Trophoblast cell (in vitro differentiated cells and primary cell): ENCODE results near the gene SMIM45.

Experiments
- DNase-seq, 2 donors: peaks; one replicate each; pipeline ENCODE4 v3.0.0-alpha.2; 2016
- H2AFZ ChIP-seq: 2 replicates; pipeline ENCODE4 v1.6.1; 2013; ENCODE audit warnings: low read length, moderate library complexity, mild to moderate bottlenecking; ENCODE audit not compliant: insufficient read depth, poor library complexity
- H2AK5ac ChIP-seq: 2 replicates; pipeline ENCODE4 v1.6.1; 2013; ENCODE audit warnings: mild to moderate bottlenecking, low read length
- H2BK120ac ChIP-seq: 2 replicates; pipeline ENCODE4 v1.6.1; 2013; ENCODE audit warnings: low read length, mild to moderate bottlenecking, moderate library complexity; ENCODE audit not compliant: insufficient read depth, poor library complexity
- H2BK12ac ChIP-seq: 2 replicates; pipeline ENCODE4 v1.6.1; 2013; ENCODE audit warnings: mild to moderate bottlenecking, low read length, moderate library complexity
- H2BK5ac ChIP-seq: 2 replicates; pipeline ENCODE4 v1.6.1; 2013; ENCODE audit warnings: low read length, low read depth, moderate library complexity, mild to moderate bottlenecking; ENCODE audit not compliant: poor library complexity
- H3K14ac ChIP-seq: 2 replicates; pipeline ENCODE4 v1.6.1; 2013; ENCODE audit warnings: mild to moderate bottlenecking, low read length
- H3K18ac ChIP-seq: 2 replicates; pipeline ENCODE4 v1.6.1; 2013; ENCODE audit warnings: mild to moderate bottlenecking, low read length
- H3K23ac ChIP-seq: 2 replicates; pipeline ENCODE4 v1.6.1; 2013; ENCODE audit warnings: low read length
- H3K27ac ChIP-seq: 2 replicates; pipeline ENCODE4 v1.5.1; 2013; ENCODE audit warnings: low read depth, mild to moderate bottlenecking, inconsistent platforms, low read length, moderate library complexity
- H3K27me3 ChIP-seq: 2 replicates; pipeline ENCODE4 v1.6.1; 2013; ENCODE audit warnings: inconsistent platforms, mild to moderate bottlenecking, low read length, moderate library complexity; ENCODE audit not compliant: insufficient read depth
- H3K36me3 ChIP-seq, 2 experiments: 1 replicate in 1 of 2; 2 replicates in 1 of 2; pipeline ENCODE4 v1.6.1; 2013; ENCODE audit warnings: low read length in 2 of 2, mild to moderate bottlenecking in 2 of 2, moderate library complexity in 1 of 2; ENCODE audit not compliant: insufficient read depth in 2 of 2, control insufficient read depth in 1 of 2
- H3K4ac ChIP-seq: 2 replicates; pipeline ENCODE4 v1.6.1; 2013; ENCODE audit warnings: low read depth, mild to moderate bottlenecking, low read length, moderate library complexity
- H3K4me1 ChIP-seq, 2 experiments: 1 replicate in 1 of 2; 2 replicates in 1 of 2; pipeline ENCODE4 v1.6.1; 2013; ENCODE audit warnings: low read length in 2 of 2, mild to moderate bottlenecking in 2 of 2, moderate library complexity in 1 of 2; ENCODE audit not compliant: insufficient read depth in 2 of 2, control insufficient read depth in 1 of 2
- H3K4me2 ChIP-seq: 2 replicates; pipeline ENCODE4 v1.6.1; 2013; ENCODE audit warnings: inconsistent platforms, mild to moderate bottlenecking, low read length, moderate library complexity
- H3K4me3 ChIP-seq: 2 replicates; pipeline ENCODE4 v1.5.1; 2013; ENCODE audit warnings: mild to moderate bottlenecking, low read depth, low read length, inconsistent platforms
- H3K79me1 ChIP-seq: one replicate; pipeline ENCODE4 v1.6.1; 2013; ENCODE audit warnings: low read length
- H3K79me2 ChIP-seq: 2 replicates; pipeline ENCODE4 v1.6.1; 2013; ENCODE audit warnings: low read length, mild to moderate bottlenecking; ENCODE audit not compliant: control insufficient read depth, insufficient read depth, poor library complexity
- H3K9ac ChIP-seq: 2 replicates; pipeline ENCODE4 v1.6.1; 2013; ENCODE audit warnings: mild to moderate bottlenecking, low read length
- H3K9me3 ChIP-seq: 2 replicates; pipeline ENCODE4 v1.6.1; 2013; ENCODE audit warnings: low read depth, mild to moderate bottlenecking, control low read depth, inconsistent platforms, low read length; ENCODE audit not compliant: insufficient read depth
- H4K12ac ChIP-seq: 2 replicates; pipeline ENCODE4 v1.6.1; 2013; ENCODE audit warnings: low read depth, mild to moderate bottlenecking, low read length, moderate library complexity
- H4K8ac ChIP-seq: 2 replicates; pipeline ENCODE4 v1.6.1; 2013; ENCODE audit warnings: low read depth, mild to moderate bottlenecking, low read length, moderate library complexity
- H4K91ac ChIP-seq: one replicate; pipeline ENCODE4 v1.6.1; 2013; ENCODE audit warnings: low read depth, mild to moderate bottlenecking, low read length, moderate library complexity
- WGBS: extraction: QIAGEN DNeasy Blood & Tissue Kit; methylation state at CpG from one replicate; pipeline ENCODE4 v1.1.7; 2013; ENCODE audit warnings: missing lambda C conversion rate; ENCODE audit not compliant: insufficient read length, insufficient coverage; ENCODE audit errors: extremely low coverage; 5-methylcytosine and 5-hydroxymethylcytosine counted together

SMIM45 gene

GRCh38 chr22:41935015-41935351 is 17.0 kb upstream of the SMIM45 start:
- Histone ChIP-seq H3K79me1 (no peaks in the 10 kb centered on the region), H3K4me2 (no peak overlapping the region), H4K91ac (no peak overlapping the region), H2AK5ac (no peak overlapping the region), H2AFZ (no peak overlapping the region), H3K27me3 (no peaks in the 10 kb centered on the region), H3K18ac (no peak overlapping the region), H4K12ac (no peak overlapping the region), H3K4me1 (no peaks in the 10 kb centered on the region), H3K9me3 (peaks cover 3% of the 10 kb centered on the region), H3K14ac (no peak overlapping the region), H3K4ac (no peak overlapping the region), H3K79me2 (no peaks in the 10 kb centered on the region), H4K8ac (no peak overlapping the region), H2BK12ac (no peak overlapping the region), H2BK120ac (no peak overlapping the region), H3K36me3 (peaks cover 9 to 12% of the 10 kb centered on the region in 2 experiments), H3K9ac (no peak overlapping the region), H3K27ac (no peak overlapping the region), H3K4me3 (no peak overlapping the region), H3K23ac (no peak overlapping the region), H2BK5ac (no peak overlapping the region)
- DNase-seq = no peak
- WGBS = no CpG with 5 or more reads among the region's 4 CpGs

GRCh38 chr22:41935509-41935908 is 16.4 kb upstream of the SMIM45 start:
- no CpG with 5 or more reads among the region's 9 CpGs for WGBS
- DNase-seq = no peak
- peaks cover 3% of the 10 kb centered on the region for H3K9me3 ChIP-seq
- H3K36me3 ChIP-seq = peaks cover 9 to 12% of the 10 kb centered on the region in 2 experiments
- no peak overlapping the region for H3K18ac ChIP-seq
- H3K4me3 ChIP-seq = no peak overlapping the region
- H2BK12ac ChIP-seq = no peak overlapping the region
- H3K27me3 ChIP-seq = no peaks in the 10 kb centered on the region
- no peak overlapping the region for H2BK5ac ChIP-seq
- no peak overlapping the region for H2AFZ ChIP-seq
- no peak overlapping the region for H2BK120ac ChIP-seq
- no peaks in the 10 kb centered on the region for H3K79me2 ChIP-seq
- no peak overlapping the region for H3K23ac ChIP-seq
- no peak overlapping the region for H4K8ac ChIP-seq
- H3K9ac ChIP-seq = no peak overlapping the region
- no peak overlapping the region for H3K27ac ChIP-seq
- no peaks in the 10 kb centered on the region for H3K79me1 ChIP-seq
- no peak overlapping the region for H2AK5ac ChIP-seq
- H3K4me2 ChIP-seq = no peak overlapping the region
- no peak overlapping the region for H4K12ac ChIP-seq
- H4K91ac ChIP-seq = no peak overlapping the region
- no peaks in the 10 kb centered on the region for H3K4me1 ChIP-seq
- H3K14ac ChIP-seq = no peak overlapping the region
- H3K4ac ChIP-seq = no peak overlapping the region

- H2AFZ ChIP-seq = no peak overlapping the region
- H4K12ac ChIP-seq = no peak overlapping the region
- no peak overlapping the region for H3K27ac ChIP-seq
- no peak overlapping the region for H2BK5ac ChIP-seq
- no peak overlapping the region for H2BK12ac ChIP-seq
- no peak overlapping the region for H3K4ac ChIP-seq
- no peaks in the 10 kb centered on the region for H3K27me3 ChIP-seq
- no peak overlapping the region for H3K9ac ChIP-seq
- no peaks in the 10 kb centered on the region for H3K79me2 ChIP-seq
- H3K18ac ChIP-seq = no peak overlapping the region
- H3K79me1 ChIP-seq = no peaks in the 10 kb centered on the region
- H3K4me2 ChIP-seq = no peak overlapping the region
- H4K8ac ChIP-seq = no peak overlapping the region
- H3K14ac ChIP-seq = no peak overlapping the region
- peaks cover 3% of the 10 kb centered on the region for H3K9me3 ChIP-seq
- H3K4me3 ChIP-seq = no peak overlapping the region
- no peaks in the 10 kb centered on the region for H3K4me1 ChIP-seq
- H3K36me3 ChIP-seq = peaks cover 13 to 15% of the 10 kb centered on the region in 2 experiments
- WGBS = no CpG with 5 or more reads among the region's 2 CpGs
- no peak overlapping the region for H2BK120ac ChIP-seq
- H3K23ac ChIP-seq = no peak overlapping the region
- no peak overlapping the region for H4K91ac ChIP-seq
- no peak overlapping the region for H2AK5ac ChIP-seq
- no peak for DNase-seq
Observed at GRCh38 chr22:41936894-41937169, 15.1 kb upstream of the SMIM45 start.

- H3K79me2 ChIP-seq = no peaks in the 10 kb centered on the region
- no peak overlapping the region for H2BK12ac ChIP-seq
- no peak overlapping the region for H2AFZ ChIP-seq
- no peak overlapping the region for H3K18ac ChIP-seq
- no peaks in the 10 kb centered on the region for H3K79me1 ChIP-seq
- no peaks in the 10 kb centered on the region for H3K9me3 ChIP-seq
- no peaks in the 10 kb centered on the region for H3K4me1 ChIP-seq
- no CpG with 5 or more reads among the region's 13 CpGs for WGBS
- H4K8ac ChIP-seq = no peak overlapping the region
- H3K4me3 ChIP-seq = no peak overlapping the region
- H4K12ac ChIP-seq = no peak overlapping the region
- H3K36me3 ChIP-seq = peaks cover 28 to 29% of the 10 kb centered on the region in 2 experiments
- no peak overlapping the region for H3K4me2 ChIP-seq
- no peak overlapping the region for H2BK120ac ChIP-seq
- no peak overlapping the region for H3K9ac ChIP-seq
- H3K14ac ChIP-seq = no peak overlapping the region
- no peak overlapping the region for H3K4ac ChIP-seq
- no peak for DNase-seq
- no peak overlapping the region for H2AK5ac ChIP-seq
- no peak overlapping the region for H4K91ac ChIP-seq
- H3K27ac ChIP-seq = no peak overlapping the region
- H3K23ac ChIP-seq = no peak overlapping the region
- no peaks in the 10 kb centered on the region for H3K27me3 ChIP-seq
- no peak overlapping the region for H2BK5ac ChIP-seq
Observed at GRCh38 chr22:41939981-41940831, 11.7 kb upstream of the SMIM45 start.
